Esophagus (tissue), 2 donors: Measurements from ENCODE around the gene PTPRN. TPM values are rescaled to one million over a fixed set of nuclear protein-coding genes. Genes with fewer than 3 reads are reported as not detected.

Experiments used
- H3K27ac ChIP-seq, 2 donors: one replicate each; pipeline ENCODE4 v1.5.1; 2013; ENCODE audit warnings: low read depth in 2 of 2, mild to moderate bottlenecking in 2 of 2, inconsistent platforms in 1 of 2, low read length in 1 of 2, moderate library complexity in 1 of 2
- H3K27me3 ChIP-seq, 2 donors: one replicate each; pipeline ENCODE4 v1.6.1; 2013; ENCODE audit warnings: low read length in 2 of 2, control low read depth in 1 of 2, mild to moderate bottlenecking in 1 of 2; ENCODE audit not compliant: insufficient read depth in 2 of 2, control insufficient read depth in 1 of 2
- H3K36me3 ChIP-seq, 2 donors: one replicate each; pipeline ENCODE4 v1.6.1; 2013; ENCODE audit warnings: low read length in 1 of 2; ENCODE audit not compliant: control insufficient read depth in 2 of 2, insufficient read depth in 2 of 2
- H3K4me1 ChIP-seq, 2 donors: one replicate each; pipeline ENCODE4 v1.6.1; 2013; ENCODE audit warnings: low read length in 1 of 2; ENCODE audit not compliant: control insufficient read depth in 2 of 2, insufficient read depth in 2 of 2
- H3K4me3 ChIP-seq, 2 donors: one replicate each; pipeline ENCODE4 v1.5.1; 2013; ENCODE audit warnings: low read length in 2 of 2, mild to moderate bottlenecking in 2 of 2, low read depth in 1 of 2, moderate library complexity in 1 of 2
- H3K9me3 ChIP-seq, 2 donors: one replicate each; pipeline ENCODE4 v1.6.1; 2013; ENCODE audit warnings: mild to moderate bottlenecking in 2 of 2, low read depth in 1 of 2, low read length in 1 of 2, moderate library complexity in 1 of 2; ENCODE audit not compliant: control insufficient read depth in 2 of 2, insufficient read depth in 1 of 2
- WGBS, 2 donors: extraction: QIAGEN DNeasy Blood & Tissue Kit; methylation state at CpG; one replicate each; pipeline ENCODE4 v1.1.7; 2013; 5-methylcytosine and 5-hydroxymethylcytosine counted together
- polyA plus RNA-seq, 2 donors: library from polyadenylated mRNA; stranded (reverse); fragments of 200-250 nt; gene quantifications; one replicate each; pipeline ENCODE4 v1.2.3, GENCODE V29; 2013
- donor health status: healthy with polysubstance abuse.
- donor health status: Bipolar disorder and iron deficiency.

Gene PTPRN
- under 1 TPM; 0.02 to 0.14 TPM for polyA plus RNA-seq

DNA sequence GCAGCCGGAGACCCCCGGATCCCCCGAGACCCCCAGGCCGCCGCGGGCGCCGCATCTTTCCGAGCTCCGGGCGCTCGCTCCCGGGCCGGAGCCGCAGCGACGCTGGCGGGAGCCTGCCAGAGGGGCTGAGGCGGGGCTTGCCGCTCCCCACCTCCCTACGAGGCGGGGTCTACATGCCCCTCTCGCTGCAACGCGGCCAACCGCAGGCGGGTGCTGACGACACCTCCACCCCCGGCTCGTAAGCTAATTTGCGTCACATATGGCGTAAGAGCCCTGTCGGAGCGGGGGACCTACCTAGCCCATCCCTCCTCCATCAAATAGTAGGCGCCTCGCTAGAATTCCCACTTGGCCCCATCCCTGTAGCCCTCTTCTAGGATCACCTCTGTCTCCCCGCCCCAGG lies at the start of gene PTPRN:
TSS of gene PTPRN (minus strand) at position 124 of the 400 bp plus-strand sequence. CDS start at position 55, 69 bp downstream.
- Histone ChIP-seq H3K9me3 (no peaks in the 10 kb centered on the region), H3K27me3 (peaks cover 0 to 7% of the 10 kb centered on the region in 2 donors), H3K4me3 (no peak within 1 kb of the TSS), H3K4me1 (peaks cover 0 to 2% of the 10 kb centered on the region in 2 donors), H3K36me3 (no peaks in the 10 kb centered on the region), H3K27ac (no peak within 1 kb of the TSS)
- 7 to 8% methylated on average over 31 to 37 of the region's 37 CpGs for WGBS, 2 donors

DNA sequence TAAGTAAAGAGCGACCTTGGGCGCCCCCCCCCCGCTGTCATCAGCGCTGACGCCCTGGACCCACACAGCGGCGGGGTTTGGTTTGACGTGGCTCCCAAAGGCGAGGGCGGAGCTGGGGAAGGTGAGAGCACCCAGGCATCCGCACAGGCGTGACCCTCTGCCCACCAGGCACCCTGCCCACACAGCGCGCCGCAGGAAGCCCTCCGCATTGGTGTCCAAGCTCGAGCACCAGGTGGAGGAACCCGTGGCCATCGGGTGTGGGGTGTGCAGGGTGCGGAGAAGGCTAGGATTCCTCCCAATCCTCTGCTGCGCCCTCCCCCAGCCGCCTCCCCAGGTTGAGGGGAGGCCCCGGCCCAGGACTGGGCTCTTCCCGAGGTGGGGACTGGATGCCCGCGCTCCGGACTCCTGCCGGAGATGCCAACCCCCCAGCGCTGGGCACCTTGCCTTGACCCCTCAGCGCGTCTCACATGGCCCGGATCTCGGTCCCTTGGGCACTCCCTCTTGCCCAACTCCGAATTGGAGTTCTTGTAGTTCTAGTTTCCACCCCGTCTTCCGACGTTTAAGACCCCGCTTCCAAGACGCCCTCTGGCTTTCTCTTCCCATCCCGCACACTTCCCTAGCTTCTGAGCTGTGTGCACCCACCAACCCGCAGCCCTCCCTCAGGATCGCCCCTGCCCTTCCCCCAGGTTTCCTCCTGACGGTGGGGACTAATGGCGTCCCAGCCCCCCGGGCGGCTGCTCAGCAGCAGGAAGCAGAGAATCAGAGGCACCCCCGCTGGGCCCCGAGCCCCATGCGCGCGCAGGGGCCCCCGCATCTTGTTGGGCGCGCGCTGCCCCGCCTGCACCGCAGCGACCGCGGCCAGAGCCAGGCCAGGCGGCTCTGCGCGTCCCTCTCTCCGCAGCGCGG lies 49.2 kb upstream of the PTPRN start:
- no peaks in the 10 kb centered on the region for H3K9me3 ChIP-seq
- no peak overlapping the region for H3K27ac ChIP-seq
- H3K36me3 ChIP-seq: no peaks in the 10 kb centered on the region
- H3K27me3 ChIP-seq: peaks cover 0 to 11% of the 10 kb centered on the region in 2 donors
- peaks cover 3 to 4% of the 10 kb centered on the region in 2 donors for H3K4me1 ChIP-seq
- WGBS, 2 donors: 4% methylated on average over 57 to 66 of the region's 66 CpGs
- H3K4me3 ChIP-seq: no peak overlapping the region

DNA sequence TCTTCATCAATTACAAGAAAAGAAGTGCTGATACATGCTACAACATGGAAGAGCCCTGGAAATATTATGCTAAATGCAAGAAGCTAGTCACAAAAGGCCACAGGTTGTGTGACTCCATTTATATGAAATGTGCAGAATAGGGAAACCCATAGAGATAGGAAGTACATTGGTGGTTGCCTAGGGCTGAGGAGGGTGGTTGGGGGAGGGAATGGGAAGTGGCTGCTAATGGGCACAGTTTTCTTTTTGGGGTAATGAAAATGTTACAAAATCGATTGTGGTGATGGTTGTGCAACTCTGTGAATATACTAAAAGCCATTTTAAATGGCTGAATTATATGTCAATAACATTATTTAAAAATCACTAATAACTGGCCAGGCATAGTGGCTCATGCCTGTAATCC lies 47.6 kb upstream of the PTPRN start:
- Histone ChIP-seq H3K4me1 (peaks cover 3 to 4% of the 10 kb centered on the region in 2 donors), H3K4me3 (no peak overlapping the region), H3K9me3 (no peaks in the 10 kb centered on the region), H3K27ac (no peak overlapping the region), H3K36me3 (no peaks in the 10 kb centered on the region), H3K27me3 (peaks cover 0 to 11% of the 10 kb centered on the region in 2 donors)
- WGBS, 2 donors: 59 to 62% methylated on average over 1 of the region's 1 CpG

DNA sequence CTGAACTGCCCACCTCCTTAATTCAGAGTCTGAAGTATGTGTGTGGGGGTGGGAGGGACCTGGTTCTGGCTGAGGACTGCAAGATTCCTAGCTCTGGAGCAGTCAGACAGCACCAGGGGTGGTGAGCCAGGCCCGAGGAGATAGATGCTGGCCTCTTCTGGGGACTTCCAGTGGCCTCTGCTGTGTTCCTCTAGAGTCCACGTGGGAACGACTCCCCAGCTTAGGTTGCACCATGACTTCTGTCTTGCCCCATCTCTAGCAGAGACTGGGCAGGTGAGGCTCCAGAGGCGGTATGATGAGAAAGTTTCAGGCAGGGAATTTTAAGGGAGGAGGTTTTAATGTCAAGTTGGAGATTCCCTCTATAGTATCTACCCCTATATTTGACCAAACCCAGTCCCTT lies 45.4 kb upstream of the PTPRN start:
- H3K4me1 ChIP-seq: peaks cover 3 to 4% of the 10 kb centered on the region in 2 donors
- H3K4me3 ChIP-seq: no peak overlapping the region
- no peaks in the 10 kb centered on the region for H3K36me3 ChIP-seq
- no peak overlapping the region for H3K27ac ChIP-seq
- WGBS, 2 donors: 72 to 79% methylated on average over 4 of the region's 4 CpGs
- peaks cover 0 to 11% of the 10 kb centered on the region in 2 donors for H3K27me3 ChIP-seq
- no peaks in the 10 kb centered on the region for H3K9me3 ChIP-seq

DNA sequence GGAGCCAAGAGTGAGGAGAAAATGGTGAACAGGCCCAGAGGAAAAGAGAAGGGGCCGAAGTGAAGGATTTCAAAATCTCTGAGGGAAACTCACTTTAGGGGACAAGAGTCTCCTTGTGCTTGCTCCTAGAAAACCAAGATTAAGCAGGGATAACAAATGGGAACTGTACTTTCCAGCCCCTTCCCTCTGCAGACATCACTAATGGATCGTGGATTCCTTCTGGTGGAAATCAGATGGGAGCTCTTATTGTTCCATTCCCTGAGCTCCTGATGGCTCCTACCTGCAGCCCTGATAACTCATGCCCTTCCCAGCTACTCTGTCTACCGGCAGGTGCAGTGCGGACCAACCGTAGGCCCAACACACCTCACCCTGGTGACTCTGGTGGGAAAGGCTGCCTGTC lies 43.9 kb upstream of the PTPRN start:
- Histone ChIP-seq H3K27me3 (peaks cover 0 to 5% of the 10 kb centered on the region in 2 donors), H3K4me3 (no peak overlapping the region), H3K4me1 (peaks cover 0 to 2% of the 10 kb centered on the region in 2 donors), H3K27ac (no peak overlapping the region), H3K9me3 (no peaks in the 10 kb centered on the region), H3K36me3 (no peaks in the 10 kb centered on the region)
- 81 to 84% methylated on average over 5 of the region's 5 CpGs for WGBS, 2 donors

DNA sequence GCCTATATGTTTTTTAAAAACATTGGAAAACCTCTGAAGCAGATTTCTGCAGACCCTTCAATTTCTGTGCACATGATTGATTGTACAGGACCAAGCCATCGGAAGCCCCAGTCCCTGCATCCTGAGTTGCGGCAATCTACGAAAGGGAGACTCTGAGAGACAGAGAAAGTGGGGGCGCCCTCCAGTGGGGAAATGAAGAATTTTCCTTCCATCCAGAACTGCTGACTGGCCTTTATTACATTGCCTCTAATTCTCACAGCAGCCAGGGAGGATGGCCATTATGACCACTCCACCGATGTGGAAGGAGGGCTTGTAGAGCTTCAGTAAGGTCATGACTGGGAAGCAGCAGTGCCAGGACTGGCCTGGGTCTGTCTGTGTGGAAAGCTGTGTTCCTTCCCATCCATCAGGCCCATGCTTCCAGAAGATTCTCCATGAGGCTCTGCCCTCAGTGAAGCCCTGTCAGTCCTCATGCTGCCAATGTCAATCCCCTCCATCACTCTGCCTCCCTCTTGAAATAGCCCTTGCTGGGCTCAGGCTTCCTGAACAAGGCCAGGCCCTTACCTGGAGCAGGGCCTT lies 43.3 kb upstream of the PTPRN start:
- no peak overlapping the region for H3K4me3 ChIP-seq
- H3K4me1 ChIP-seq: no peaks in the 10 kb centered on the region
- H3K9me3 ChIP-seq: no peaks in the 10 kb centered on the region
- H3K27ac ChIP-seq: no peak overlapping the region
- no peaks in the 10 kb centered on the region for H3K36me3 ChIP-seq
- WGBS, 2 donors: 17 to 23% methylated on average over 5 of the region's 5 CpGs
- H3K27me3 ChIP-seq: no peaks in the 10 kb centered on the region

DNA sequence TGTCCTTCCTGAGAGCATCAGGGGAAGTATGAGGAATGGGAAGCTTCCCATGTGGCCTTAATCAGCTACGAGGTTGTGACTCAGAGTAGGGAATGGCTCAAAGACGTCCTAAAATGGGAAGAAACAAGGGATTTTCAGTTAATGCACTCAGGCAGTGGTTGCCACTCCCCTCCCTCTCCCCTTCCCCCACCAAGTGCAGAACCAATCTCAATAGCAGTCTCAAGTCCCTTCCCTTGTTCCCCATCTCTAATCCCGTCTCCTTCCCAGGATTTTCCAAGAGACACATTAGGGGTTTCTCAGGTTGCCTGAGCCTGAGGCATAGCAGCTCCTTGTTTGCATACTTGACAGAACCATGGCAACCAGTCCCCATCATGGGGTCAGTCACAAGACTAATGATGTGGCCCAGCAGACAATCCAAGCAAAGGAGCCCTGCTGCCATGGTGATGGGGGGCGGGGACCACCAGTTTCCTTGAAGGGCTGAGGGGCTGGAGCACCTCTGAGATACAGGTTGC lies 41.6 kb upstream of the PTPRN start:
- no peaks in the 10 kb centered on the region for H3K27me3 ChIP-seq
- no peak overlapping the region for H3K27ac ChIP-seq
- no peaks in the 10 kb centered on the region for H3K9me3 ChIP-seq
- 34 to 40% methylated on average over 4 of the region's 4 CpGs for WGBS, 2 donors
- no peaks in the 10 kb centered on the region for H3K4me1 ChIP-seq
- no peak overlapping the region for H3K4me3 ChIP-seq
- H3K36me3 ChIP-seq: no peaks in the 10 kb centered on the region

DNA sequence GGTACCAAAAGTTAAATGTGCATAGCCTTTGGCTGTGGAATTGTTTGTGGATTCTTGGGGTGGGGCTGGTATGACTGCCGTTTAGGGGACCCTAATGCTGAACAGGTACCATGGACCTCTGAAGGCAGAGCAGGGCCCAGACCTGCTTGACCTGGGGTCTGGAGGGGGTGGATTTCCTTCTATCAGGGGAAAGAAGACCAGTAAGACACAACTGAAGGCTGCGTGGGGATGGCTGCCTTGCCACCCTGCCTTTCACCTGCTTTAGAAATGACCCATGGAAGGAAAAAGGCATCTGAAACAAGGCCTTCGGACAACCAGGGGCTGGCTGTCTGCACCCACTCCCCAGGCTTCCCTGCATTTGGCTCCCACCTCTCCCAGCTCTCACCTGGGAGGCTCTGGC lies 41.0 kb upstream of the PTPRN start:
- Histone ChIP-seq H3K9me3 (no peaks in the 10 kb centered on the region), H3K36me3 (no peaks in the 10 kb centered on the region), H3K4me3 (no peak overlapping the region), H3K27me3 (no peaks in the 10 kb centered on the region), H3K27ac (no peak overlapping the region), H3K4me1 (no peaks in the 10 kb centered on the region)
- 59 to 68% methylated on average over 3 of the region's 3 CpGs for WGBS, 2 donors

DNA sequence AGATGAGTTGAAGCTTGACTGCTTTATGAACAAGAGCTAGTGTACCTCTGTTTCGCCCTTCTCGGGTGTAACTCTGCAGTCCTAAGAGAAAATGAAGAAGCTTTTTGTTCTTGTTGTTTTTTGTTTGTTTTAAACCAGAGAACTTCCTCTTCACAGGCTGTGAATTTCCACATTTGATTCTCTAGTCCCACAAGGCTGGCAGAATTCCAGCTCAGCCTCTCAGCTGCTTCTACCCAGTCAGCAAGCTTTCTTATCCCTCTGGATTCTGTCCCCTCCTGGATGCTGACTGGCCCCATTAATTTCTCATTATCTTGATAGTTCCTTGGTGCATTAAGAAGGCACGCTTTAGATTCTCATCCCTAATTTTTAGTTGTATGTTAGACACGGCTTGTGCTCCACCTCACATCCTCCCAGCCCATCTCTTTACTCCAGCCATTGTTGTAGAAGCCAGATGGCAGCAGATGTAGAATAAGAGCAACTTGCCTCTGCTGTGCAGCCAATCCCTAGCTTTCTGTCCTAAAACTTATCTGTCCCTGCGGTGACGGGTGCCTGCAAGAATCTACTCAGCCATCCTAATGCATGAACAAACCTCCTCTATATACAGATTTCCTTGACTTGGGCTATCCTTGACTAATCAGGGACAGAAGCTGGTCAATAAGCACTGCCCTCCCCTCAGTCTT lies 35.7 kb upstream of the PTPRN start:
- no peaks in the 10 kb centered on the region for H3K9me3 ChIP-seq
- H3K27me3 ChIP-seq: no peaks in the 10 kb centered on the region
- 51 to 53% methylated on average over 6 of the region's 6 CpGs for WGBS, 2 donors
- H3K36me3 ChIP-seq: no peaks in the 10 kb centered on the region
- H3K4me3 ChIP-seq: no peak overlapping the region
- H3K27ac ChIP-seq: no peak overlapping the region
- no peaks in the 10 kb centered on the region for H3K4me1 ChIP-seq
